ENCODE results near the gene CPNE2.
"Not testable (repeated sequence)": the region's sequence is repeated elsewhere in the genome, so short reads cannot be mapped to it uniquely, and the experiment has no call there.

CPNE2 gene

DNA sequence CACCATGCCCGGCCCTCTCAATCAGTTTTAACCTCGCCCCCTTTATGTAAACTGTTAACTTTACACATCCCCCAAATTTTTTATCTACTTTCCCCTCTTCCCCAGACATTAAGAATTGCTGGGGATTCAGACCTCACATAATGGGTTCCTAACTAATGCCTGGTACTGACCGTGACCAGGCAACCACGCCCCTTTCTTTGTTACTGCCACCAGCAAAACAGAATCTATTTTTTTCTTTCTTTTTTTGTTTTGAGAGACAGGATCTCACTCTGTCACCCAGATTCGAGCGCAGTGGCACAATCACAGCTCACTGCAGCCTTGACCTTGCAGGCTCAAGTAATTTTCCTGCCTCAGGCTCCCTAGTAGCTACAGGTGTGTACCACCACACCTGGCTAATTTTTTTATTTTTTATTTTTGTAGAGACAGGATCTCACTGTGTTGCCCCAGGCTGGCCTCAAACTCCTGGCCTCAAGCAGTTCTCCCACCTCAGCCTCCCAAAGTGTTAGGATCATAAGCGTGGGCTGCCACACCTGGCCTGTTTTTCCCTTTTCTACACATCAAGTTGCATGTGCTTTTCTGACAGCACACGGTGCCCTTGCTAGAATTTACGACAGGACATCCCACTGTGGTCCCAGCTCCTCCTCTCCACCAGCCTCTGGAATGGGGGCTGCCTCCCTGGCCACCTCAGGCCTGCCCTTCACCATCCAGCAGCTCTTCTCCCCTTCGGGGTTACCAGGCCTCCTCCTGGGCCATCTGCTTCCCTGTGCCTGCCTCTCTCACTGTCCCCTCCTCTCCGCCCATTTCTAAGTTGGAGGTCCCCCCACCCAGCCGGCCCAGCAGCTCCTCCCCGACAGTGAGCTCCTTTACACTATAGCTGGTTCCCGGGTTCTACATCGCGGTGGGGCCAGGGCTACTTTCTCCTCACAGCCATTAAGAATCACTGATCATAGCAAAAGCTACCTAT is 10.8 kb downstream of the CPNE2 start:
- DNase-seq: no peak

DNA sequence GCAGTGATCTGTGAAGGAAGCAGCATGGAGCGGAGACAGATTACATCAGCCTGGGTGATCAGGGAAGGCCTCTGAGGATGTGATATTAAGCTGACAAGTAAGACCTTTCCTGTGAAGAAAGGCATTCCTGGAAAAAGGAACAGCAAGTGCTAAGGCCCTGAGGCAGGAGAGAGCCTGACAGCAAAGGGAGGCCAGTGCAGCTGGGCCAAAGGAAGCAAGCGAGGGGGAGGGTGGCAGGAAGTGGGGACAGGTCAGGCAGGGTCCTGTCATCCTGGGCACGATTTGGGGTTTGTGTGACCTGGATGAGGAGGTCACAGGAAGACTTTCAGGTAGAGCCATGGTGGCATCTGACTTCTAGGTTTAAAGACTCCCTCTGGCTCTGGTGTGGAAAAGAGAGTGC is 12.3 kb downstream of the CPNE2 start:
- no peak for DNase-seq

DNA sequence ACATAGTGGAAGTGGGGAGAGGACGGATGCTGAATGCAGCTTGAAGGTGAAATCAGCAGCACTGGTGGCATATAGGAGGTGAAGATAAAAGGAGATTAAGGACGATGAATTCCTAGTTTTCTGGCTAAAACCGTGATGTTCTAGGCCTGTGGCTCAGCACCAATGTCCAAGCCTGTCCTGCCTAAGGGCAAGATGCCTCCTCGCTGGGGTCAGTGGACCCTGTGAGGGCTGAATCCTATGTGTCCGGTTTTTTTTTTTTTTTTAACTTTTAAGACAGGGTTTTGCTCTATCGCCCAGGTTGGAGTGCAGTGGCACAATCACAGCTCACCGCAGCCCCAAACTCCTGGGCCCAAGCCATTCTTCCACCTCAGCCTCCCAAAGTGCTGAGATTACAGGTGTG is 12.8 kb downstream of the CPNE2 start:
- DNase-seq: no peak

DNA sequence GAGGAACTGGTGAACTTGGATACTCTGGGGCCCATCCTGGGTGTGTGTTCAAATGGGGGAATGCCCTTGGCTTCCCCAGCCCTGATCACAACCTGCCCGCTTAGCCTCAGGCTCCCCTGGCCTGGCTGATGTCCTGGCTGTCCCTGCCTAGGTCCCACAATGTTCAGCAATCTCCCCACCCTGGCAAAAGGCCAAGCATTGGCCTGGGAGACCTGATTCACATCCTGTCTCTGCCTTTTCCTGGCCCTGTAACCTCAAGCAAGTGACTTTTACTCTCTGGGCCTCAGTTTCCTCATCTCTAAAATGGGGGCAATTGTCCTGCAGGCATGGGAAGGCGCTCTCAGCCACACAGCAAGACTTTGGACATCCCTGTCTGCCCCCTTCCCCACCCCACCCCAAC is 14.4 kb downstream of the CPNE2 start:
- no peak for DNase-seq

DNA sequence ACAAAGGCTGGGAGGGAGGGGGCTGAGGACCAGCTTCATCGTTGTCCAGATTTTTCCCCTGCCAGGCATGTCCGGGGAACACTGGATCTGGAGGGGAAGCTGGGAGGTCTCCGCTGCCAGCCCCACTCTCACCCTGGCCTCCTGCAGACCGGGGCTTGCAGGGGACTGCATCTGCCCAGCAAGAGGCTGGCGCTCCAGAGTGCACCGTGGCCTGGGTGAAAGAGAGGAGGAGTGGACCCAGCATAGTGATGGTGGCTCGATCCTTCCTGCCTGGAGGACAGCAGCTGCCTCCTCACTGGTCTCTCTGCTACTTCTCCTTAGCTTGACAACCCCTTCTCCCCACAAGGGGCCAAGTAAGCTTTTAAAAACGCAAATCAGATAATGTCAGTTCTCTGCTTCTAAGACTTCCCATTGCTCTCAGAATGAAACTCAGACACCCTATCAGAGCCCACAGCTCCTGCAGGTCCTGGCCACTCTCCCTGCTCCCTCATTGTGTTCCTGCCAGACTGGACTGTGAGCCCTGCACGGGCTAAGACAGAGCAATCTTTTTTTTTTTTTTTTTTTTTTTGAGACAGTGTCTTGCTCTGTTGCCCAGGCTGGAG is 15.0 kb downstream of the CPNE2 start:
- peak; percentile 34 for DNase-seq

DNA sequence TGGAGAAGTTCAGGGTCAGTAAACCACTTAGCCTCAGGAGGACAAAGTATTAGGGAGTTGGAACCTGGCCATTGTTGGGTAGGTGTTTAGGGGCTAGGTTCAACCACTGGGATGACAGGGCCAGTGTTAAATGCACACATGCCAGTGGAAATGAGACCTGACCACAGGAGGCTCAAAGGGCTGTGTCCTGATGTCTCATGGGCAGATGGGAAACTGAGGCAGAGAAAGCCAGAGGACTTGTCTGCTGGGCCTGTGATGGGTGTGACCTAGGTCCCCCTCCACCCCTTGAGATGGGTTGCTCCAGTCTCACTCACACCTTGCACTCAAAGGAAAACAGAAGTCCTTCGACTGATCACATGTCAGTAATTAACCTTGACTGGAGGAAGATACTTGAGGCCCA is 16.0 kb downstream of the CPNE2 start:
- no peak for DNase-seq

DNA sequence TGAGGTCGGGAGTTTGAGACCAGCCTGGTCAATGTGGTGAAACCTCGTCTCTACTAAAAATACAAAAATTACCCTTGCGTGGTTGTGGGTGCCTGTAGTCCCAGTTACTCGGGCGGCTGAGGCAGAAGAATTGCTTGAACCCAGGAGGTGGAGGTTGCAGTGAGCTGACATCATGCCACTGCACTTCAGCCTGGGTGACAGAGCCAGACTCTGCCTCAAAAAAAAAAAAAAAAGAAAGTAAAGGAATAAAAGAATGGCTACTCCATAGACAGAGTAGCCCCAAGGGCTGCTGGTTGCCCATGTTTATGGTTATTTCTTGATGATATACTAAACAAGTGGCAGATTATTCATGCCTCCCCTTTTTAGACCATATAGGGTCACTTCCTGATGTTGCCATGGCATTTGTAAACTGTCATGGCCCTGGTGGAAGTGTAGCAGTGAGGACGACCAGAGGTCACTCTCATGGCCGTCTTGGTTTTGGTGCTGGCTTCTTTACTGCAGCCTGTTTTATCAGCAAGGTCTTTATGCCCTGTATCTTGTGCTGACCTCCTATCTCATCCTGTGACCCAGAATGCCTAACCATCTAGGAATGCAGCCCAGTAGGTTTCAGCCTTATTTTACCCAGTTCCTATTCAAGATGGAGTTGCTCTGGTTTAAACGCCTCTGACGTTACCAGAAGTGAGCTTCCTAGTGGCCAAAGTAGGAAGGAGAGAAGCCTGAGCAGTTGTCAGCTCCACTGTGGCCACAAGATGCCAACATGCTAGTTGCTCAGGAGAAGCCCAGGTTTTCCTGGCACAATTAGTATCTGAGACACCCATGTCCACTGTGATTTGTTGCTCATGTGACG is 17.1 kb downstream of the CPNE2 start:
- not testable (repeated sequence) for DNase-seq

DNA sequence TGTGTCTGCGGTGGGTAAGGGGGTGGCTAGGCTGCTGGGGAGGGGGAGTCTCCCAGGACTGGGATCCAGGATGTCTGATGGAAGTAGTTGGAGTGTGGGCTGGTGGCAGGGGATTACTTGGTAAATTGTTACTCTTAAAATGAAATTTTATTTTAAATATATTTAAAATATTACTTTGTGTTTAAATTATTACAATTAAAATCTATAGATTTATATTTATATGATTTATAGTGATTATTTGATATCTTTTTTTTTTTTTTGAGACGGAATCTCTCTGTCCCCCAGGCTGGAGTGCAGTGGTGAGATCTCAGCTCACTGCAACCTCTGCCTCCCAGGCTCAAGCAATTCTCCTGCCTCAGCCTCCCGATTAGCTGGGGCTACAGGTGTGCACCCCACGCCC is 18.6 kb downstream of the CPNE2 start:
- no peak for DNase-seq

DNA sequence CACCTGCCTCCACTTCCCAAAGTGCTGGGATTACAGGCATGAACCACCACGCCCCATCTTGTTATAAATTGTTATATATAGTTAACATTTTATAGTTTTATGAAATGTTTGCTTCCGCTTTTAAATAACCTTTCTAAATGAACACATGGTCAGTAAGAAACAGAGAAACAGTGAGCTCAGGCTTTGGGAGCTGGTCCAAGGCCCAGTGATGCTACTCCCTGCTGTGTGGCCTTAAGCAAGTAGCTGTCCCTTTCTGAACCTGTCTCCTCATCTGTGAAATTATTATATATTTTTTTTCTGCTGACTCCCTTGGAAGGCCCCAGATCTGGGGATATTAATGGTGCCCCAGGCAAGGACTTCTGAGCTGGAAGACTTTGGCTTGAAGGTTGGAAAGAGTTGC is 19.0 kb downstream of the CPNE2 start:
- no peak for DNase-seq

DNA sequence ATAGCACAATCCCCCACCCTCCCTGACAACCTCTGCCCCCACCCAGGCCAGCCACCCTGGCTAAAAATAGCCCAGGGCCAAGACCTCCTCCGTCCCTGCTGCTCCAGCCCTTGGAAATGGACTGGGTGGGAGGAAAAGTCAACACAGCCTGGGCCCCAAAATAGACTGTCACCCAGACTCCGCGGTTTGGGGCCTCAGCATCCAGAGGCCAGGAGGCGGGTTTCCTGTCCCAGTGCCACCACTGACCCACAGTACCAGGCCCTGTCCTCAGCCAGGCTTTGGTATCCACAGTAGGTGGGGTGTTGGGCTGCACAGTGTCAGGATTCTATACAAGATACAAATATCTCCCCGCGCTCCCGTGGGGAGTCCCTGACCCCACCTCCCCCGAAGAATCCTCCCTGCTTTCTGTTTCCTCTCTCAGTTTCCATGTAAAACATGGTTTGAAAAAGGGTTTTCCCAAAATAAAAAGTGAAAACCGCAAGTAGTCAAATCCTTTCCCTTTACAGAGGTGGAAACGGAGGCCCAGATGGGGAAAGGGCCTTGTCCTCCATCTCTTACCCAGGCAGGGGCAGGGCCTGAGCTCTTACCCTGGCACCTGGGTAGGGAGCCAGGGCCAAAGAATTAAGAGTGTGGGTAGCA is 20.1 kb downstream of the CPNE2 start:
- DNase-seq: no peak

DNA sequence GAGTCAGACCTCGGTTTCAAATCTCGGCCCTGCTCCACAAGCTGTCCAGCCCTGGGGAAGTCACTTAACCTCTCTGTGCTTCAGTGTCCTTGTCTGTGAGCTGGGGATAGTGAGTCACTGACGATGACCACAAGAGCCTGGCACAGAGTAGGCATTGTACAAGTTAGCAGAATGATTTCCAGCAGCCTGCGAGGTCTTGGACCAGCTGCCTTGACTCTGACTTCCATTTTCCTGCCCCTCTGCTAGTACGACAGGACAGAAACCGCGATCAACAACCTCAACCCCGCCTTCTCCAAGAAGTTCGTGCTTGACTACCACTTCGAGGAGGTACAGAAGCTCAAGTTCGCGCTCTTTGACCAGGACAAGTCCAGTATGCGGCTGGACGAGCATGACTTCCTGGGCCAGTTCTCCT is 20.7 kb downstream of the CPNE2 start:
- no peak for DNase-seq

DNA sequence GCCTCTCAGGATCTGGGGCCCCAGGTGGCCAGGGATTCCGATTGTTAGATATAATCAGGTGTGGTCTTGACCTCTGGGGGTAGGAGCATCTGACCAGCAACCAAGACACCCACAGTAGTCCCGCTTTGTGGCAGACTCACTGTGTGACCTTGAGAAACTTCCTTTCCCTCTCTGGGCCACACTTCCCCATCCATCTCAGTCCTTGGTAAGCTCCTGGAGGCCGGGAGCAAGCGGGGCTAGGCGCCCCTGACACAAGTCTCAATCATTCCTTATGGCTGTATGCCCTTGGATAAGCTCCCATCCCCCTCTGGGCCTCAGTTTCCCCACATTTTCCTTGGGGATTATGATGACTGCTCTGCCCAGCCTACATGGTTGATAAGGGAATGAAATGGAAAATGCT is 21.3 kb downstream of the CPNE2 start:
- no peak for DNase-seq

DNA sequence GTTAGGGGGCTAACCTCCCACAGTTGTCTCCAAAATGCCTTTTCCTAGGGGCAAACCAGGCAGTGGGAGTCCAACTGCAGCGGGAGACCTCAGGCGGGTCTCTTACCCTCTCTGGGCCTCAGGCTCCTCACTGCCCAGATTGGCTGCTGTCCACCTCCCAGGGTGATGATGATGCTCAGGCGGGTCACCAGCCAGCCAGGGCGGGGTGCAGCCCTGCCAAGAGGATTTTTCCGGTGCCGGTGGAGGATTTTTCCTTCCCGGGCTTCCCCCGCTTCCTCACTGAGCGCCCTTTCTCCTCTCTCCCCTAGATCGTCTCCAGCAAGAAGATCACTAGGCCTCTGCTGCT is 22.8 kb downstream of the CPNE2 start:
- DNase-seq: no peak

DNA sequence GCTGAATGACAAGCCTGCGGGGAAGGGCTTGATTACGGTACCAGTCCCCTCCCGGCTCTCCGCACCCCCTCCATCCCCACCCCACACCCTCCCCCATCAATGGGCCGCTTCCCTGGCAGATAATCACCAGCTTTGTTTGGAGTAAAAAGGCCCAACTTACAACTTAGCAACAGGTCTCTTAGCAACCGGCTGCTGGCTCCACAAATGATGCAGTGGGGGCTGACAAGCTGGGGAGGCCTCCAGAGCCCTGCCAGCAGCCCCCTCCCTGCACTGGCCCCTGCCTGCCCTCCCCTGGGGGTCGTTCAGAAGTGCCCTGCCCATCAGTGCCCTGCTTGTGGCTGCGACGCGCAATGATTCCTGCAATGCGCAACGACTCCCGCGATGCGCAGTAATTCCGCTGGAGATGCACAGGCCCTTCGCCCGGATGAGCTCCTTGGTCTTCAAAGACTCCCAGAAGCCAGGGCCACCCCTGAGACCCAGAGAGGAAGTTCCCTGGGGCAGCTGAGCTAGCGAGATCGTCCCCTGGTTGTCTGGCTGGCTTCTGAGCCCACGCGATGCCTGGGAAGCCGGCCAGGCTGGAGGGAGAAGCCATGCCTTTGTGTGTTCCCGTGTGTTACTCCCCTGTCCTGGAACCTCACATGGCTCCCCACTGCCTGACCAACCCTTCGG is 23.3 kb downstream of the CPNE2 start:
- no peak for DNase-seq

DNA sequence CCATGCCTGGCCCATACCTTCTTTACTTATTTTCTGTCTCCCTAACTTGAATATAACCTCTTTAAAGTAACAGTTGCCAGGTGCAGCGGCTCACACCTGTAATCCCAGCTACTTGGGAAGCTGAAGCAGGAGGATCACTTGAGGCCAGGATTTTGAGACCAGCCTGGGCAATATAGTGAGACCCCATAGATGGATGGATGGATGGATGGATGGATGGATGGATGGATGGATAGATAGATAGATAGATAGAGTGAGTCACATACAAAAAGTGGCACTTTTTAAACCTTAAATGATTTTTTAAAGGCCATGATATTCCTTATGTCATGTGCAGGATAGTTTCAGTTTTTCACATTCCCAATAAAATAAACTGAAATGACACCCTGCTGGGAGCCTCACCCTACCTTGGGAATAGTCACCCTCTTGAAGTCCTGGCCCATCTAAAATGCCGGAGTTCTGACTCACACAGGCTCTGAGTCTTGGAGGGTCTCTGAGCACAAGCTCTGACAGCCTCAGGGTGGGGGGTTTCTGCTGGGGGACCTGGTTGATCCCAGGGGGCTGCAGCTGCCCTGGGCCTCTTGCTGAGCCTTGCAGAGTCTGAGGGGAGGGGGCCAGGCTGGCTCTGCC is 26.2 kb downstream of the CPNE2 start:
- no peak for DNase-seq

DNA sequence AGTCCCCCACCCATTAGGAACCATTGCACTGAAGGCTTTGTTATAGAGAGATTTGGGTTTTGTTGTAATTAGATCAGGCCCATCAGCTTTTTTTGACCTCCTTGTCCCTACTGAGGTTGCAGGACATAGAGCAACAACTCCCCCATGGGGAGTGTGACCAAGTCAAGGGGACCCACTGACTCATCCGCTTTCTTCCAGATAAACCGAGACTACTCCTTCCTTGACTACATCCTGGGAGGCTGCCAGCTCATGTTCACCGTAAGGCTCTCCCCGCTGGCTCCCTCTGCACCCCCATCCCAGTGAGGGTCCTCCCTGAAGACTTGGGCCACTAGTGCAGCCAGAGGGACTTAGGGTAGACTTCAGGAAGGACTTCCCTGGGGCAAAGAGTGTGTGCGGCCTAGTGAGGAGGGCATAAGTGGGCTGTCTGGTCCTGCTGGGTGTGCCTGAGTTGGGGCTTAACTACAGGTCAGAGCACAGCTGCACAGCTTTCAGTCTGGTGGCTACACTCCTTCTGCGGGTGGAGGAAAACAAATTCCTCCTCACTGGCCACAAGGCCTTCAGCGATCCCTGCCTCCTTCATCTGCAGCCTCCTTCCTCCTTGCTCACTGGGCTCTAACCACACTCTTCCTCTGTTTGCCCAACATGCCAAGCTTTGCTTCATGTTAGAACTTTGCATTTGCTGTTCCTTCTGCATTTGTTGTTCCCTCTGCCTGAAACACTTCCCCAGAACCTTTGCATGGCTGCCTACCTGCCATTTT is 31.0 kb downstream of the CPNE2 start:
- no peak for DNase-seq

DNA sequence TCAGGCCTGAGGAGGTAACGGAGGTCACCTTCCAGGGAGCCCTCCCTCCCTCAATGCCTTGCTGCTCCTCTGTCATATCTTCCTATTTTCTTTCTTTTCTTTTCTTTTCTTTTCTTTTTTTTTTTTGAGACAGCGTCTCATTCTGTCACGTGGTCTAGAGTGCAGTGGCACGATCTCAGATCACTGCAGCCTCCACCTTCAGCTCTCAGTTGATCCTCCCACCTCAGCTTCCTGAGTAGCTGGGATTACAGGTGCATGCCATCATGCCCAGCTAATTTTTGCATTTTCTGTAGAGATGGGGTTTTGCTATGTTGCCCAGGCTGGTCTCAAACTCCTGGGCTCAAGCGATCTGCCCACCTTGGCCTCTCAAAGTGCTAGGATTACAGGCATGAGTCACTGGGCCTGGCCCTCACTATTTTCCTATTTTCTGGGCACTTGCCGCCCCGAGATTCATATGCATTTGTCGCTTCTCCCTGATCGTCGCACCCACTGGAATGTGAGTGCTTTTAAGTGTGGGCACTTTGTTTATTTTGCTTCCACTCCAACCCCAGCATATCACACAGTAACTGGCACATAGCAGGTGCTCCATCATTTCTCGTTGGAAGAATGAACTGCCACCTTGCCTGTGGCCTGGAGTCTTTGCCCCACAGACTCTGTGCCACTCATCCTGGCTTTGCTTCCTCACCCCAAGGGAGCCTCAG is 31.7 kb downstream of the CPNE2 start:
- no peak for DNase-seq

DNA sequence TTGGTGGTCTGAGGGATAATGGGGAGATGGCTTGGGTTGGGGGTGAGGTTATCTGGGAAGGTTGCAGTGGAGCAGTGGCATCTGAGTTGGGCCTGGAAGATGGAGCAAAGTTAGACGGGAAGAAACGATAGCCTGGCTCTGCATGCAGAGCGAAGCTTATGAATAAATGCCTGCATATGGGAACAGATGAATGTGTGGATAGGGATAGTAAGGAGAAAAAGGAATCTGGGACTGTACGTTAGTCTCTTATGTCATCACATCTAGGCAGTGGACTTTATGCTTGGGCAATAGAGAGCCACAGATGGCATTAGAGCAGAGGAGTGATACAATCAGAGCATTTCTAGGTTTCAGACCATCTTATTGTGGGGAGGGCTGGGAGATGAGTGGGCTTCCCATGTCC is 33.0 kb downstream of the CPNE2 start:
- no peak for DNase-seq

DNA sequence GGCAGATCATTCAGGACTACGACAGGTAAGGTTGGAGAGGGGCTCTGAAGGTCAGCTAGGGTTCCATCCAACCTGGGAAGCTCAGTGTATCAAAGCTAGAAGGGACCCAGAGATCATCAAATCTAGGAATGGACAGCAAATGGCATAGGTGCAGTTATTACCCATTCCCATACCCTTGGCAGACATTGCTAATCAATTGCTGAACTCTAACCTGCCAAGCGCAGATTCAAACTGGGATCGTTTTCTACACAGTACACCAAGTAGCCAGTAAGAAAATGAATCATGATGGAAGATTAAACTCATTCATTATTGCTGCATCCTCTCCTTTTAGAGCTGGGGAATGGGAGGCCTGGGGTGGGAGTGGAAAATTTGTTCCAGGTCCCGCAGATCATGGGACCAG is 33.6 kb downstream of the CPNE2 start:
- no peak for DNase-seq

DNA sequence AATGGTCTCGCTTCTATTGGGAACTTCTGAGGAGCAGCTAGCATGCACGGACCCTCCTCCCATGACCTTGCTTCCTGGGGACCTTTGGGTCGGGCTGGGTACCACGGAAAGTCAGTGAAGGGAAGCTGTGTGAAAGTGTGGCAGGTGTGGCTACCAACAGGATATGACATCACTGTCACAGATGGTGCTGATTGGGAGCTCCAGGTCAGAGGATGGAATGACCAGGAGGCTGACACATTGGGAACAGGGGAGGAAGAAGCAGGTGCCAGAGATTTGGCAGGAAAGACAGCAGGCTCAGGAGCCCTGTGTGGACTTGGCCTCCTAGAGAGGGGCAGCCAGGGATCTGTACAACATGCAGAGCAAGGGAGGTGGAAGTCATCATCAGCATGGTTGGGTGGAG is 34.0 kb downstream of the CPNE2 start:
- DNase-seq: no peak
